GM18873 (cell line): ENCODE measurements around the gene SERPINB3.
"Not testable (repeated sequence)": the region's sequence is repeated elsewhere in the genome, so short reads cannot be mapped to it uniquely, and the experiment has no call there.

Experiments
- ATAC-seq: cut with Tn5 transposase; IDR thresholded peaks from one replicate; pipeline ENCODE4 v1.9.1; 2021; ENCODE audit warnings: mild to moderate bottlenecking, moderate library complexity, moderate number of reproducible peaks; ENCODE audit not compliant: unreplicated experiment, low FRiP score

The SERPINB3 gene

GRCh38 chr18:63648241-63648640 lies 13.5 kb downstream of the SERPINB3 start:
- ATAC-seq = no peak

GRCh38 chr18:63646936-63647335 lies 14.8 kb downstream of the SERPINB3 start:
- no peak for ATAC-seq

GRCh38 chr18:63644694-63645093 lies 17.0 kb downstream of the SERPINB3 start:
- not testable (repeated sequence) for ATAC-seq

- not testable (repeated sequence) for ATAC-seq
Measured at GRCh38 chr18:63644142-63644541, 17.6 kb downstream of the SERPINB3 start, which contains the start of gene SERPINB4. Gene SERPINB4, minus strand, starts transcription at chr18:63644256. Its CDS starts 679 bp downstream, at chr18:63643577.

- not testable (repeated sequence) for ATAC-seq
Measured at GRCh38 chr18:63642668-63643356, 18.9 kb downstream of the SERPINB3 start.

GRCh38 chr18:63641157-63641680 lies 20.5 kb downstream of the SERPINB3 start:
- ATAC-seq = not testable (repeated sequence)

GRCh38 chr18:63637703-63638102 lies 24.0 kb downstream of the SERPINB3 start:
- no peak for ATAC-seq

- no peak for ATAC-seq
Measured at GRCh38 chr18:63627819-63628218, 33.9 kb downstream of the SERPINB3 start.

- no peak for ATAC-seq
Measured at GRCh38 chr18:63626431-63626830, 35.3 kb downstream of the SERPINB3 start.

- no peak for ATAC-seq
Measured at GRCh38 chr18:63624863-63625262, 36.8 kb downstream of the SERPINB3 start.

- ATAC-seq = no peak
Measured at GRCh38 chr18:63619661-63620060, 42.0 kb downstream of the SERPINB3 start.

- no peak for ATAC-seq
Measured at GRCh38 chr18:63617915-63618234, 43.8 kb downstream of the SERPINB3 start.

GRCh38 chr18:63617049-63617914 lies 44.4 kb downstream of the SERPINB3 start:
- no peak for ATAC-seq

GRCh38 chr18:63613420-63613819 lies 48.3 kb downstream of the SERPINB3 start:
- ATAC-seq = no peak

- ATAC-seq = no peak
Measured at GRCh38 chr18:63606526-63606925, 55.2 kb downstream of the SERPINB3 start.
